ENCODE measurements around the gene CSNK1G3. TPM values are rescaled to one million over a fixed set of nuclear protein-coding genes. Genes with fewer than 3 reads are reported as not detected.

Gene CSNK1G3
- total RNA-seq, 2 experiments from 2014 or later: 20.9 to 23.1 TPM

GRCh38 chr5:123659011-123659410, 147.0 kb downstream of the CSNK1G3 start:
- Histone ChIP-seq H3K4me3 (ENCODE audit: low read depth, low read length, poor library complexity, severe bottlenecking) (no peak overlapping the region), H3K79me2 (ENCODE audit: insufficient read depth, low read depth, low read length) (no peaks in the 10 kb centered on the region), H3K4me1 (ENCODE audit: insufficient read depth, low read length, poor library complexity, severe bottlenecking) (no peaks in the 10 kb centered on the region), H3K9me2 (ENCODE audit: insufficient read depth, low read length) (no peaks in the 10 kb centered on the region), H3K36me3 (ENCODE audit: insufficient read depth, low read length) (no peaks in the 10 kb centered on the region), H3K4me2 (ENCODE audit: low read length) (no peak overlapping the region), H4K20me1 (ENCODE audit: insufficient read depth, low read length) (no peaks in the 10 kb centered on the region), H3K27ac (ENCODE audit: low read depth, low read length, poor library complexity, severe bottlenecking) (no peak overlapping the region), H2AFZ (ENCODE audit: low read length) (no peak overlapping the region), H3K9me3 (ENCODE audit: low read length) (no peaks in the 10 kb centered on the region)
- TF ChIP-seq CTCF (conservative IDR thresholded peaks at IDR 0.05; ENCODE audit: low read length) (no peak), EZH2phosphoT487 (IDR thresholded peaks at IDR 0.05; ENCODE audit: borderline replicate concordance, low read depth, low read length) (no peak)
- POLR2A ChIA-PET: no interaction called here
- no peak for DNase-seq (ENCODE audit: low spot score)
- CTCF ChIA-PET (ENCODE audit: unreplicated experiment): no interaction called here
- BruUV-seq (replicated peaks): no TSS peak
- intact Hi-C loops (cut with micrococcal nuclease; ENCODE audit: unreplicated experiment): no loop called here

GRCh38 chr5:123659495-123659894, 147.5 kb downstream of the CSNK1G3 start:
- H3K79me2 ChIP-seq (ENCODE audit: insufficient read depth, low read depth, low read length): no peaks in the 10 kb centered on the region
- no peak for DNase-seq (ENCODE audit: low spot score)
- H3K4me2 ChIP-seq (ENCODE audit: low read length): no peak overlapping the region
- no peaks in the 10 kb centered on the region for H3K9me3 ChIP-seq (ENCODE audit: low read length)
- CTCF ChIA-PET (ENCODE audit: unreplicated experiment): no interaction called here
- POLR2A ChIA-PET: interaction anchor here (1.0 kb wide), 1 partner anchor 10 kb away, joined by 3 read pairs; no protein-coding TSS in a partner anchor
- H3K27ac ChIP-seq (ENCODE audit: low read depth, low read length, poor library complexity, severe bottlenecking): no peak overlapping the region
- H2AFZ ChIP-seq (ENCODE audit: low read length): no peak overlapping the region
- BruUV-seq (replicated peaks): no TSS peak
- H3K4me3 ChIP-seq (ENCODE audit: low read depth, low read length, poor library complexity, severe bottlenecking): no peak overlapping the region
- H3K9me2 ChIP-seq (ENCODE audit: insufficient read depth, low read length): no peaks in the 10 kb centered on the region
- intact Hi-C loops (cut with micrococcal nuclease; ENCODE audit: unreplicated experiment): no loop called here
- no peaks in the 10 kb centered on the region for H4K20me1 ChIP-seq (ENCODE audit: insufficient read depth, low read length)
- H3K36me3 ChIP-seq (ENCODE audit: insufficient read depth, low read length): no peaks in the 10 kb centered on the region
- H3K4me1 ChIP-seq (ENCODE audit: insufficient read depth, low read length, poor library complexity, severe bottlenecking): no peaks in the 10 kb centered on the region
- TF ChIP-seq EZH2phosphoT487 (IDR thresholded peaks at IDR 0.05; ENCODE audit: borderline replicate concordance, low read depth, low read length) (no peak), CTCF (conservative IDR thresholded peaks at IDR 0.05; ENCODE audit: low read length) (no peak)

GRCh38 chr5:123664961-123665360, 153.0 kb downstream of the CSNK1G3 start:
- BruUV-seq (replicated peaks): no TSS peak
- H3K36me3 ChIP-seq (ENCODE audit: insufficient read depth, low read length): no peaks in the 10 kb centered on the region
- H3K4me3 ChIP-seq (ENCODE audit: low read depth, low read length, poor library complexity, severe bottlenecking): no peak overlapping the region
- no peak for DNase-seq (ENCODE audit: low spot score)
- no peaks in the 10 kb centered on the region for H4K20me1 ChIP-seq (ENCODE audit: insufficient read depth, low read length)
- intact Hi-C loops (cut with micrococcal nuclease; ENCODE audit: unreplicated experiment): no loop called here
- H3K79me2 ChIP-seq (ENCODE audit: insufficient read depth, low read depth, low read length): no peaks in the 10 kb centered on the region
- ChIA-PET POLR2A (no interaction called here), CTCF (ENCODE audit: unreplicated experiment) (no interaction called here)
- no peak for TF ChIP-seq CTCF (conservative IDR thresholded peaks at IDR 0.05; ENCODE audit: low read length)
- no peak for TF ChIP-seq EZH2phosphoT487 (IDR thresholded peaks at IDR 0.05; ENCODE audit: borderline replicate concordance, low read depth, low read length)
- no peak overlapping the region for H2AFZ ChIP-seq (ENCODE audit: low read length)
- H3K4me1 ChIP-seq (ENCODE audit: insufficient read depth, low read length, poor library complexity, severe bottlenecking): no peaks in the 10 kb centered on the region
- H3K9me3 ChIP-seq (ENCODE audit: low read length): no peaks in the 10 kb centered on the region
- no peak overlapping the region for H3K4me2 ChIP-seq (ENCODE audit: low read length)
- H3K9me2 ChIP-seq (ENCODE audit: insufficient read depth, low read length): no peaks in the 10 kb centered on the region
- H3K27ac ChIP-seq (ENCODE audit: low read depth, low read length, poor library complexity, severe bottlenecking): no peak overlapping the region

All from OCI-LY7 (cell line).